HG03469 (cell line): Measurements from ENCODE around the gene DSCAM.

Experiments used
- ATAC-seq: cut with Tn5 transposase; IDR thresholded peaks from one replicate; pipeline ENCODE4 v1.9.1; 2021; ENCODE audit warnings: mild to moderate bottlenecking, moderate library complexity, moderate number of reproducible peaks; ENCODE audit not compliant: unreplicated experiment

The DSCAM gene

DNA sequence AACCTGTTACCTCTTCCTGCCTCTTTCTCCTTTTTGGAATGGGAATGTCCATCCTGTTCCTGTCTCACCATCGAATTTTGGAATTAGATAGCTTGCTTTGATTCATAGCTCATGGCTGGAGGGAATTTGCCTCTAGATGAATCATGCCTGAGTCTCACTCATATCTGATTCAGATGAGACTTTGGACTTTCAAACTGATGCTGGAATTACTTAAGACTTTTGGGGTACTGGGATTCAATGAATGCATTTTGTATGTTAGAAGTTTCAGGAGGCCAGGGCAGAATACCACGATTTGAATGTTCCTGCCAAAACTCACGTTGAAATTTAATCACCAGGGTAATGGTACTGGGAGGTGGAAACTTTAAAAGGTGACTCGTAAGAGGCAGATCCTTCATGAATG lies 132.4 kb downstream of the DSCAM start:
- no peak for ATAC-seq

DNA sequence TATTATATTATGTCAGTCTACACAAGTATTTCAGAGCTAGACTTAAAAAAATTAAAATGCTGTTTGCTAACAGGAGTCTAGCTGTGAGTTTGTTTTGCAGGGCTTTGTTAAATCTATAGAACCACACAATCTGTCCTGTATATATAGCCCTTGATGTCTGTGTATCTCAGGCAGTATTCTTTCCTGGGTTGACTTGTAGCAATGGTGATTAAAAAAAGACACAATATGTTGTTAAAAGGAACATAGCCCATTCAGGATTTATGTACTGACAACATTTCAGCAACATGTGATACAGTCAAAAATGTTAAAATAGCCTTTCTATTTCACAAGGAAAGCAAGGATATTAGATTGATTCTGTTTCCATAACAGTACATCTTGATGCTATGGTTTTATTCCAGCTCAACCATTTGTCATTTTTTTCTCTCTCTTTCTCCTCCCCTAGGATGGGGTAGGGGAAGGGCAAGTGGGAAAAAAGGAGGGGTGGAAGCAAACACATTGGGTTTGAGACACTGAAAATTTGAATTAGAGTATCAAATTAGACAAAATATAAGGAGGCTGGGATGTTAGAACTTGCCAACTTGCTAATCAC lies 139.2 kb downstream of the DSCAM start:
- no peak for ATAC-seq

DNA sequence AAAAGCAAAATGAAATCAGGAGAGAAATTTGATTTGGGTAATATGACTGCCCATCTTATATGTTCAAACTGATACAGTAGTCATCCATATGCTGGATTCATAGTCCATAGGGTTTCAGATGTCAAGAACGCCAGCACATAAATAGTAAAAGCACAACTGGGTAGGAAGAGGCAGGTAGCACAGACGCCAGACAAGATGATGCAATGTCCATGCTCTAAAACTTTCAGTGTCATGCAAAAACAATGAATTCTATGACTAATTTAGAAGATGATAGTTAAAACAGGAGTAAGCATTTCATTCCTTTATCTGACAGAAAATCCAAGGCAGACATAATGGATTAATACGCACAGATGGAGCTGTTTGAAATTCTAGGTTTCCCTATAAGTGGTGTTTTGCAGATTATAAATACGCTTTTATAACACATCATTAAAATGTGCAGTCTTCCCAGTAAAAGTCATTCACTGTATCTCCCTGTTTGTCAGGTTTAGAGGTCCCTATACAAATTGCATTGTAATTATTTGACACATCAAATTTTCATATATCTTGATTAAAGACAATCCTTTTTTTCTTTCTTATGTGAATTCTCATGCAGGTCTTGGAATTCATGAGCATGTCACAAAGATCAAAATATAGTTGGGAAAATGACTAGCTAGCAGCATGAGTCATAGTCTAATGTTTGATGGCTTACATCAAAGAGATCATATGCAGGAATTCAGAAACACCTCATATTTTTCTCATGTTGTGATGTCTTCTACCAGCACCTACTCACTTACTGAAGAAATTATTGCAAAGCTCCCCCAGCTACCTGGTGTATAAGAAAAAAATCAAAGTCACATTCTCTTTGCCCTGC lies 139.9 kb downstream of the DSCAM start:
- ATAC-seq = no peak

DNA sequence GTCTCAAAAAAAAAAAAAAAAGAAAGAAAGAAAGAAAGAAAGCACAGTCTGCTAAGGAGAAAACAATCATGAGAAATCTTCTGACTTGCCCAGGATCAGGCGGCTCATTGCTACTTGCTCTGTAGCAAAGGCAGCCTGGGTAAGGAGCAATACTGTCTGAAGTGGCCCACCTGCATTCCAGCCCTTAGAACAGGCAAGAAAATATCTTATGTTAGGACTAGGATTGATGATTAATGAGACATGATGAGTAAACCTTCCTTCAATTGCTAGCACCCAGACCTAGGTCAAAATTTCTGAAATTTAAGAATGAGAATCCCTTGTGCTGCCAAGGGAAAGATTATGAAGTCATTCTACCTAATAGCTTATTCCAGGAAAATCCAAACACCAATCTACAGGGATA lies 140.8 kb downstream of the DSCAM start:
- ATAC-seq = no peak

DNA sequence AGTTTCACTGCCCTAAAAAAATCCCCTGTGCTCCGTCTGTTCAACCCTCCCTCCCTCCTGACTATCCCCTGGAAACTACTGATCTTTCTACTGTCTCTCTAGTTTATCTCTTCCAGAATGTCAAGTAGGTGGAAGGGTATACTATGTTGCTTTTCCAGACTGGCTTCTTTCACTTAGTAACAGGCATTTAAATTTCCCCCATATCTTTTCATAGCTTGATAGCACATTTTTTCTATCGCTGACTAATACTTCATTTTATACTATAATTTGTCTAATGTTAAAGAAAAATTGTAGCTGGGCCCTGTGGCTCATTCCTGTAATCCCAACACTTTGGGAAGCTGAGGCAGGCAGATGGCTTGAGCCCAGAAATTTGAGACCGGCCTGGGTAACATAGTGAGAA lies 142.8 kb downstream of the DSCAM start:
- ATAC-seq = no peak

DNA sequence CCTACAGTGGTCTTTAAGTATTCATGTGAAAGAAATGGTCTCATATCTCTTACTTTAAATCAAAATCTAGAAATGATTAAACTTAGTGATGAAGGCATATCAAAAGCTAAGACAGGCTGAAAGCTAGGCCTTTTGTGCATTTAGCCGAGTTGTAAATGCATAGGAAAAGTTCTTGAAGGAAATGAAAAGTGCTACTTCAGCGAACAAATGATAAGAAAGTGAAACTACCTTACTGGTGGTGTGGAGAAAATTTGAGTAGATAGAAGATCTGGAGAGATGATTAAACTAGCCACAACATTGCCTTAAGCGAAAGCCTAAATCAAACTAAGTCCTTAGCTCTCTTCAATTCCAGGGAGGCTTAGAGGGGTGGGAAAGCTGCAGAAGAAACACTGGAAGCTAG lies 147.6 kb downstream of the DSCAM start:
- ATAC-seq = no peak

DNA sequence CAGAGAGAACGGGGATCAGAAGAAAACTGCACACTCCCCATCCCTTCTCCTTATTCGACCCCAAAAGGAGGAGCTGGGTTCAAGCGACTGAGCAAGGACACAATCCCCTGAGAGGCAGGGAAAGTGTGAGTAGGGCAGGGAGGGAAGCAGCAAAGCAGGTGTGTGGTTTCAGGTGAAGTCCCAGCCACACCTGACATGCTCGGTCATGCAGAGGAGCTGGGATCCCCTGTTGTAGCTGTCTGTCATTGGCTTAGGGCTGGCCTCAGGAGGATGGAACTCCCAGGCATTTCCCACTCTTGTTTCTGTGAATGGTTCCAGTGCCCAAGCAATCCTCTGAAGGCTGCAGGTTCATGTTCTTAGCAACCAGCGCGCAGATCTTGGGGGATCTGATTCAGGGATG lies 150.7 kb downstream of the DSCAM start:
- ATAC-seq = no peak

DNA sequence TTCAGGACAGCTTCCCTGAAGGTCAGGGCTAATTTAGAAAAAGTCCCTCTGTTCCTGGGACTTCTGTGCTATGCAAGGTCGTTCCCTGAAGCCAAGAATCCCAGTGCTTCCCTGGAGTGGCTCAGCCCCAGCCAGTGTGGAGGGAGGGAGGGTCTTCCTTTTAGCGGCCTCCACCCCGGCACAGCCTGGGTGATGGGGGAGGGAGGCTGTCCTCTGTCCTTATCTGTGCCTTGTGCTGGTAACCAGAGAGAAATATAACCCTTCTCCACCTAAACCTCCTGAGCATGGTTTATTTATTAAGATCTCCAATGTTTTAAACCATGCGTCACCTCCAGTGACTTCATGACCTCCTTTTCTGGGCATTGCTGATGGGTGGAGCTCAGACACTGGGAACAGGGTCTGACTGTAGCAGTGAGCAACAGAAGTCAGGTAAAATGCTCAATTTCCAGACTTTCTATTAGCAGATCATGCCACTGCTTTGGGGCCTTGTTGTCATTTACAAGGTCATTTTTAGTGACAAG lies 157.1 kb downstream of the DSCAM start:
- no peak for ATAC-seq

DNA sequence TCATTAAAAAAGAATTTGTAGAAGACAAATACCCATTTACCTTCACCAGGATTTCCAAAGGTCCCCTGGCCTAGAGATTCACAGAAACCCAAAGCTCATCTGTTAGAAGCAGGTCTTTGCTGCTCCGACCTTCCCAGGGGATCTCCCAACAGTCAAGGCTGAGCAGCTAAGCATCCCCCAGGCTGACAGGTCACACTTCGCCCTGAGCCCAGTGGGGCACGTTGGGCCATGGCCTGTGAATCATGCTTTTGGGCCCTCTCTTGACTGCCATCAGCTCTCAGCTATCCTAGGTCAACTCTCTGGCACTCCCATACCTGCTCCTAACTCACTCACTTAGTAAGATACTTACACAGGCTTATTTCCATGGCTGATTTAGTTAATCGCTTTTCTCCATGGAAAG lies 157.7 kb downstream of the DSCAM start:
- no peak for ATAC-seq

DNA sequence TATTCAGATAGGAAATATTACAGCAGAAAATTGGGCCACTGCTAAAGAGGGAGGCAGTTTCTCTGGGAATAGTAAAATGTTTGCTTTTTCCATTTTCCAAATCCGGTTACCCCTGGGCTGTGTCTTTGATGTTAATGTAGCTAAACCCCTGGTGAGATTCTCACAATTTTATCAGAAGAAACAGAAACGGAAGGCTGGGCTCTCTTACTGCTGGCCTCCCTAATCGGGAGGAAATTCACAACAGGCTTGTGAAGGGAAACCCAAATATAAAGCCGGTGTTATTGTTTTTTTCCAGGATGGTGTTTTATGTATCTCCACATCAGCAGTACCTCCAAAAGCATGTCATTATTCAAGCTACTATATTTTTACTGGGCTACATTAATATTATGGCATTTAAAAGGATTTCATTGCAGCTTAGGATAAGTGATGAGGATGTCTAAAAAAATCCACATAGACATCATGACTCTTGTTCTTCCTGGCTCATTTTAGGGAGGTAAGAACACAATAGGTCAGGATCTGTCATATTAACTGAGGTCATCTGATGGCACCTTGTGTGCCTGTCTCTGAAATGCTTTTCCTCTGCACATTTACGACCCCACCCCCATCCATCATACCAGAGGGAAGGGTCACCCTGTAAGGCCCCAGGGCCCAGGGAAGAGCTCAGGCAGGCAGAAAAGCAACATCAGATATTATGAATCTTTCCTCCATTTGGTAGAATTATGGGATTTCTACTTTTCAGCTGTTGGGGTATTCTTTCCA lies 158.7 kb downstream of the DSCAM start:
- no peak for ATAC-seq

DNA sequence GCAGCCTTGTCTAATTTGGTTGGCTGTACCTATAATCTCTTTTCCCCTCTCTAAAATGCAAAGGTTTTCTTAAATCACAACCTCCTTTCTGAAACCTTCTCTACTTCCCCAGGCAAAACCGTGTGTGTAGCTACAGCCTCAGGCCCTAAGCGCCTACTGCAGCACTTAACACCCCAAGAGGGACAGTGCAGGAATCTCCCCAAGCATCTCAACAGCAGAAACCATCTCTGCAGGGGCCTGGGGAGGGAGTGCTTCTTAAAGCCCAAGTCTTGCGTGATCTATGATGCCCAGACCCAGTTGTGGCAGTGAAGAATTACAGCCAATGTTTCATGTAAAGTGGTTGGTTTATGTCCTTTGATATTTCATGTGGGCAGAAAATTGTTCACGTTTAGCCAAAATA lies 159.3 kb downstream of the DSCAM start:
- ATAC-seq = no peak

DNA sequence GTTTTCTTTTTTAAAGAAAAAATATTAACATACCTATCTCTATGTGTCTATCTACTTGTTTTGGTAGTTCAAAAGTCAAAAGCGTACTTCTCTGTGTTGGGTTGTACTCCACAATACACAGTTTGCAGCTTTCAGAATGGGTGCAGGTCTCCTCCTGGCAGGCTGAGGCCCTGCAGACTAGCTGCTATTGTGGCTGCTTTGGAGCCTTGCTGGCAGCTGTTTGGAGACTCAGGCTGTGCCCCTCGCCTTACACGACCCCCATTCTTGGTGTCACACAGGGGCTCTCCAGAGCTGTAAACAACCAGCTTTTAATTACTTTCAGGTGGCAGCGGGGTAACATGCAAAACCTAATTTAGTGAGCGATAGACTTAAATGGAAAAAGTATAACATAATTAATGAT lies 160.4 kb downstream of the DSCAM start:
- ATAC-seq = no peak

DNA sequence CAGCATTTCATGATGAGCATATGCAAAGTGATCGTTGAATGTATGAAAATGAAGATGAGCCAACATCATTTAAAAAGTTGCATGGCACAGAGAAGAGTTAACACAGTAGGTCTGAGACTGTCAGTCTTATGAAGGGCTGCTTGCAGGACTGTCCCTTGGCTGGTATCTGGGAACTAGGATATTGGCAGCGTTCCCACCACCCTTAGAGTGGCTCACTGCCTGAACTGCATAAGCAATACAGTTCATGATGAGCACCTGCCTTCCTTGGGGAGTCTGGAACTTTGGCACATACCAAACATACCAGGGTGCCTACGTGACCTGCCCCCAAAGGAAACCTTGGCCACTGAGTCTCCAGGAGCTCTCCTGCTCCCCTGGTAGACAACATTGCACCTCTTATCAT lies 161.8 kb downstream of the DSCAM start:
- ATAC-seq = no peak

DNA sequence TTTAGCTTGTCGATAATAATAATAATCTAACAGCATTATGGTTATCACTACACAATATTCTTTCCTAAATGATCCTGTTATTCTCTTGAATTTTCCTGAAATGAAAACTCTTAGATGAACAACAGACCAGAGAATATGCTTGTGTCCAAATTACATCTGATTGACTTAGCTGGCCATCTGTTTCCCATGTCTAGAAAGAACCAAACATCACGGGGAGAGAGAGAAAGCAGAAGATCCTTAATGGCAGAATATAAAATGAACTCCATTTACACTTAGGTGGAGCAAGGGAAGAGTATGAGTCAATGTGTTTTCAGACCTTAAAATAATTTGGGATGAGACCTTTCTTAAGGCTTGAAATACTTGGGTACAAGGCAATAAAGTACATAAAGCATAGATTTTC lies 162.2 kb downstream of the DSCAM start:
- no peak for ATAC-seq

DNA sequence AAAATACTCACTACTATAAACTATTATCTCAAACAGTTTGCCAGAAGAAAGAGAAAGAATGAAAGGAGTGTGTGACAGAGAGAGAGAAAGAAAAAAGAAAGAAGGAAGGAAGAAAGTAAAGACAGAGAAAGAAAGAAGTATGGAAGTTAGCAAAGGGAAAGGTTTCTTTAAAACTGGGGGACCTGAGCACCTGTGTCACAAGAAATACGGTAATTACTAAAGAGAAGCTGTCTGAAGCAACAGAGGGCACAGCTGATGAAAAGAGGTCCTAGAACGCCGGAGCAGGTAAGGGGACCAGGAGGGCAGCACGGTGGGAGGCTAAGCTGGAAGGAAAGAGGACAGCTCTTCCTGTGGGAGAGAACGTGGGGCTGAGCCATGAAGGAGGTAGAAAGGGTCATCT lies 163.6 kb downstream of the DSCAM start:
- ATAC-seq = no peak

DNA sequence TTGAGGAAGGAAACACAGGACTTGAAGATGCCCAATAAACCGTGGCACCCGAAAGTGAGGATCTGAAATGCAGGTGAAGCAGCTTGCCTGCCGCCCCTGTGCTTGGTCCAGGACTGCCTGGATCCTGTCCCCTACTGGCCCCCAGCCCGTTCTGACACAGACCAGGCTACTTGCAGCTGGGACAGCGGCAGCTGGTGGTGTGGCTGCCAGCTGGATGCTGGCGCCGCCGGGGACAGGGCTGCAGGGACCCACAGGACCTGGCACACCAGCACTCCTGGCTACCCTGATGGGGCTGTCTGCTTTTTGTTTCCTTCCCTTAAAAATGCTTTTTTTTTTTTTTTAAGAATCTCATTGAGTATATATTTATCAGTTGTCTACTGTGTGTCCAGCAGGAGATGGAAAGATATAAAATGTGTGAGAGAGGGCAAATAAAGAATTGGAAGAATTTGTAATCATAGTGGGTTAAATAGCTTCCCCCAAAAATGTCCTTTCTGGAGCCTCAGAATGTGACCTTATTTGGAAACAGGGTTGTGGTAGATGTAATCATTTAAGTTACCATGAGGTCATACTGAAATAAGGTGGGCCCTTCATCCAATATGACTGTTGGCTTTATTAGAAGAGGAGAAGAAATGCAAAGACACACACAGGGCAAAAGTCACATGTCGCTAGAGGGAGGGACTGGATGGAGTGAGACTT lies 165.6 kb downstream of the DSCAM start:
- no peak for ATAC-seq

DNA sequence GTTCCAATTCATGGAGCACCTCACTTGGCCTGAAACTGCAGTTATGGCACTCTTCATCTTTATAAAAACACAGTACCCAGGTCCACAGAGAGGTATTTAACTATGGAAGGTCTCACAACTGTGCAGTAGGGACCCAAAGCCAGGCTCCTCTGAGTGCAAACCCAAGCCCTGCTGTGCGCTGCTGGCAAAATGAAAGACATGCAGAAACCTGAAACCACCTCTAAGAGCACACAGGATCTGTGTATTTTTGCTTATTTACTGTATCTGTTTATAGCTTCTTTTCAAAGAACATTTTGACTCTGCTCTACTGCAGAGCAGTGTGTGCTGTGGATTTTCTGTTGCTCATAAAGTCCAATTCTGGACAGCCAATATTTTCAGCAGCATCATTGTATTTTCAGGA lies 166.6 kb downstream of the DSCAM start:
- no peak for ATAC-seq

DNA sequence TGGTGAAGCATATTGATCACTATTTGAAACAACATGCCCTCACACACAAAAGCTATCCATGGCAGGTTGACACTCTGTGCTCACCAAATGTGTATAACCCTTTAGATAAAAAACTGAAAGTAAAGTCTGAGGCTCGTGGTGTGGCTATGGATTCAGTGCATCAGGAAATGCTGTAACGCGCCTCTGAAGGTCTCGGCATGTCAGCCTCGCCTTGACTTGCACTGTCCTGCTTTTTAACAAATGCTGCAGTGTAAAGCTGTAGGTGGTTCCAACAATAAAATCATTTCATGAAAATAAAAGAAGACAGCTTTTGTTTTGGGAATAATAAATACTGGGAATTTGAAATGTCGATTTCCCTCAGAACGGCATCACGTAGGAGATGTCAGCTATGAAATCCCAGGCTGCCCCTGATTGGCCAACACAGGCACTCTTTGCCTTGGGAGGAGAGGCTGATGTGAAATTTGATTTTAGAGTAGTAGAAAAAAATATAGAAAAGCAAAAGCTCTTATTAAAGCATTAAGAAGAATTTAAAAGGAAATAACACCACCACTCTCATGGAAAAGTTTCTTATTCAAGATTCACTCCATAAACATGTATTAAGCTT lies 168.2 kb downstream of the DSCAM start:
- no peak for ATAC-seq

DNA sequence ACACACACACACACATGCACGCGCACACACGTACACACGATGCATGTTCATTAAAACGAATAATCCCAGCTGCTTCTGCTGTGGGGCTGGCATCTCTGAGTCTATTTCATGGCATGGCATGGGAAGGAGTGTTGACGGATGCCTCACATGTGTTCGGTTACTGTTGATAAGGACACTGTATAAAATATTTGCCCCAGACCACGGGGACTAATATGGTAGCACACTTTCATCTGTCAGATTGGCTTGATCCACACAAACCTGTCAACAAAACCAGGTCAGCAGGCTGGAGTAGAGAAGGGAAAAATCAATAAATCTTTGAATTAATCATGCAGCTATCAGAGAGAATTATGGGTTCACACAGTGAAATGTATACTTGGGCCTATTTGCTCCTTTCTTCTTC lies 171.9 kb downstream of the DSCAM start:
- ATAC-seq = no peak

DNA sequence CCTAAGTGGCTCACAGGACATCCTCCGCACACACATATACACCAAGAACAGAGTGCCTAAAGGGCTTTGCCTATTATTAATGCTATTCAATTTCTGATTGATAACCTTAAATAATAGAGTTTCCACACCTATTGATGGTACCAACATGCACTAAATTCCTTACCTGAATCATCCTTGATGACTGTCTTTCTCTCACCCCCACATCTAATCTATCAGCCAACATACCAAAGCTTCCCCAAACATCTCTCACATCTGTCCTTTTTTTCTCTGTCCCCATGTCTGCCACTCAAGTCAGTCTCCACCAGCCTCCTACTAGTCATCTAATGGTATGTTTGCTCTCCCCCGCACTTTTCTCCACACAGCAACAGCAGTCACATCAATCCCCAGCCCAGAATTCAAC lies 174.4 kb downstream of the DSCAM start:
- no peak for ATAC-seq

DNA sequence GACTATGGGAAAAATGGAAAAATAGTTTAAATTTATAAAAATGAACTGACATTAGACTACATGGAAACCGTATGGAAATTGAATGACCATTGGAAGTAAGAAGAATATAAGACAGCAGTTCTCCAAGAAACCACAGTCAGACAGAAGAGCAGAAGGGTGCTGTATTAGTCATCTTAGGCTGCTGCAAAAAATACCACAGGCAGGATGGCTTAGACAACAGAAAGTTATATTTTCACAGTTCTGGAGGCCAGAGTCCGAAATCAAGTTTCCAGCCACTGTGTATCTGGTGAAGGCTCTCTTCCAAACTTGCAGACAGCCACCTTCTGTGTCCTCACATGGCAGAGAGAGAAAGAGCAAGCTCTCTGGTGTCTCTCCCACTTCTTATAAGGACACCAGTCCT lies 175.2 kb downstream of the DSCAM start:
- ATAC-seq = no peak
